ENCODE measurements around the gene CNDP2. TPM values are rescaled to one million over a fixed set of nuclear protein-coding genes. Genes with fewer than 3 reads are reported as not detected.
"Not testable (repeated sequence)": the region's sequence is repeated elsewhere in the genome, so short reads cannot be mapped to it uniquely, and the experiment has no call there.

The CNDP2 gene
- total and polyA plus RNA-seq, 2 of the 13 experiments (the other 11 are each of a cell fraction or from before 2014, with no cell fraction given): 64.7 to 80.8 TPM

DNA sequence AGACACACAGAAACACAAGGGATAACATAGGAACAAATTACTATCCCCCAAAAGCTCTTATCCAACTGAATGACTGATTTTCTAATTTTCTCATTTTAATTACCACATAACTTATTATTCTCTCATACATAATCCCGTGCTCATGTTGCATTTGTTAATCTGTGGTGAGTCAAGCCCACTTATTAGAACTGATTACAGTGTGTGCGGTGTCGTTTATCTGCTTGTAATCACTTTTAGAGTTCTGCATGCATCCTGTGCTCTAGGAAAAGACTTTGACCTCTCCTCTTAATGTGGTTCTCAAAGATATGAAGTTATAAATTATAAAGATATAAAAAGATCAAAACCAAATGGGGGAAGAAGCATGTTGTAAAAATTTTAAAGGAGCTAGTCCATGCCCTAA, 67.8 kb downstream of the CNDP2 start (continued):
- TF ChIP-seq, protein P1, sequence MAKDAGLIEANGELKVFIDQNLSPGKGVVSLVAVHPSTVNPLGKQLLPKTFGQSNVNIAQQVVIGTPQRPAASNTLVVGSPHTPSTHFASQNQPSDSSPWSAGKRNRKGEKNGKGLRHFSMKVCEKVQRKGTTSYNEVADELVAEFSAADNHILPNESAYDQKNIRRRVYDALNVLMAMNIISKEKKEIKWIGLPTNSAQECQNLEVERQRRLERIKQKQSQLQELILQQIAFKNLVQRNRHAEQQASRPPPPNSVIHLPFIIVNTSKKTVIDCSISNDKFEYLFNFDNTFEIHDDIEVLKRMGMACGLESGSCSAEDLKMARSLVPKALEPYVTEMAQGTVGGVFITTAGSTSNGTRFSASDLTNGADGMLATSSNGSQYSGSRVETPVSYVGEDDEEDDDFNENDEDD (CRISPR knock-in tag; IDR thresholded peaks at IDR 0.05; ENCODE audit: borderline replicate concordance): no peak

DNA sequence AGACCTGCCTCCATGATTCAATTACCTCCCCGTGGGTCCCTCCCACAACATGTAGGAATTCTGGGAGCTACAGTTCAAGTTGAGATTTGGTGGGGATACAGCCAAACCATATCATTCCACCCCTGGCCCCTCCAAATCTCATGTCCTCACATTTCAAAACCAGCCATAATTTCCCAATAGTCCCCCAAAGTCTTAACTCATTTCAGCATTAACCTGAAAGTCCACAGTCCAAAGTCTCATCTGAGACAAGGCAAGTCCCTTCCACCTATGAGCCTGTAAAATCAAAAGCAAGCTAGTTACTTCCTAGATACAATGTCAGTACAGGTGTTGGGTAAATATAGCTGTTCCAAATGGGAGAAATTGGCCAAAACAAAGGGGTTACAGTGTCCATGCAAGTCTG, 69.0 kb downstream of the CNDP2 start:
- H4K20me1 ChIP-seq (ENCODE audit: insufficient read depth, low read length); H3K4me2 ChIP-seq (ENCODE audit: low read depth, low read length); H3K27ac ChIP-seq (ENCODE audit: extremely low read length, insufficient read depth, low read length); ATAC-seq; DNase-seq (ENCODE audit: low spot score); H3K79me2 ChIP-seq (ENCODE audit: insufficient read depth, low read length); H3K36me3 ChIP-seq (replicated peaks in 1 of 2; ENCODE audit: control insufficient read depth in 1 of 2, insufficient read depth in 2 of 2, low read length in 2 of 2); H2AFZ ChIP-seq (ENCODE audit: low read length); BruUV-seq (replicated peaks); H3K27me3 ChIP-seq (ENCODE audit: control insufficient read depth in 1 of 2, insufficient read depth in 2 of 2, low read length in 2 of 2); intact Hi-C loops (cut with micrococcal nuclease; ENCODE audit: unreplicated experiment); CTCF ChIA-PET (ENCODE audit: low intra/inter-chr PET ratio, low total read pairs); H3K9ac ChIP-seq (ENCODE audit: insufficient read depth, low read depth, low read length); H3K4me3 ChIP-seq (replicated peaks in 1 of 3; ENCODE audit: insufficient read depth in 1 of 3, low read depth in 2 of 3, low read length in 3 of 3); FAIRE-seq; in situ Hi-C loops (cut with HindIII; ENCODE audit: extremely low pct_ligation_motif_present, low pct_unique_long_range_greater_than_20kb); H3K4me1 ChIP-seq (ENCODE audit: insufficient read depth, low read length): not testable (repeated sequence)
- POLR2A ChIA-PET: interaction anchor here (1.1 kb wide), 1 partner anchor 23 kb away, joined by 4 read pairs; no protein-coding TSS in a partner anchor
- H3K9me3 ChIP-seq (ENCODE audit: low read length): peaks cover 11% of the 10 kb centered on the region
- TF ChIP-seq, protein P2, sequence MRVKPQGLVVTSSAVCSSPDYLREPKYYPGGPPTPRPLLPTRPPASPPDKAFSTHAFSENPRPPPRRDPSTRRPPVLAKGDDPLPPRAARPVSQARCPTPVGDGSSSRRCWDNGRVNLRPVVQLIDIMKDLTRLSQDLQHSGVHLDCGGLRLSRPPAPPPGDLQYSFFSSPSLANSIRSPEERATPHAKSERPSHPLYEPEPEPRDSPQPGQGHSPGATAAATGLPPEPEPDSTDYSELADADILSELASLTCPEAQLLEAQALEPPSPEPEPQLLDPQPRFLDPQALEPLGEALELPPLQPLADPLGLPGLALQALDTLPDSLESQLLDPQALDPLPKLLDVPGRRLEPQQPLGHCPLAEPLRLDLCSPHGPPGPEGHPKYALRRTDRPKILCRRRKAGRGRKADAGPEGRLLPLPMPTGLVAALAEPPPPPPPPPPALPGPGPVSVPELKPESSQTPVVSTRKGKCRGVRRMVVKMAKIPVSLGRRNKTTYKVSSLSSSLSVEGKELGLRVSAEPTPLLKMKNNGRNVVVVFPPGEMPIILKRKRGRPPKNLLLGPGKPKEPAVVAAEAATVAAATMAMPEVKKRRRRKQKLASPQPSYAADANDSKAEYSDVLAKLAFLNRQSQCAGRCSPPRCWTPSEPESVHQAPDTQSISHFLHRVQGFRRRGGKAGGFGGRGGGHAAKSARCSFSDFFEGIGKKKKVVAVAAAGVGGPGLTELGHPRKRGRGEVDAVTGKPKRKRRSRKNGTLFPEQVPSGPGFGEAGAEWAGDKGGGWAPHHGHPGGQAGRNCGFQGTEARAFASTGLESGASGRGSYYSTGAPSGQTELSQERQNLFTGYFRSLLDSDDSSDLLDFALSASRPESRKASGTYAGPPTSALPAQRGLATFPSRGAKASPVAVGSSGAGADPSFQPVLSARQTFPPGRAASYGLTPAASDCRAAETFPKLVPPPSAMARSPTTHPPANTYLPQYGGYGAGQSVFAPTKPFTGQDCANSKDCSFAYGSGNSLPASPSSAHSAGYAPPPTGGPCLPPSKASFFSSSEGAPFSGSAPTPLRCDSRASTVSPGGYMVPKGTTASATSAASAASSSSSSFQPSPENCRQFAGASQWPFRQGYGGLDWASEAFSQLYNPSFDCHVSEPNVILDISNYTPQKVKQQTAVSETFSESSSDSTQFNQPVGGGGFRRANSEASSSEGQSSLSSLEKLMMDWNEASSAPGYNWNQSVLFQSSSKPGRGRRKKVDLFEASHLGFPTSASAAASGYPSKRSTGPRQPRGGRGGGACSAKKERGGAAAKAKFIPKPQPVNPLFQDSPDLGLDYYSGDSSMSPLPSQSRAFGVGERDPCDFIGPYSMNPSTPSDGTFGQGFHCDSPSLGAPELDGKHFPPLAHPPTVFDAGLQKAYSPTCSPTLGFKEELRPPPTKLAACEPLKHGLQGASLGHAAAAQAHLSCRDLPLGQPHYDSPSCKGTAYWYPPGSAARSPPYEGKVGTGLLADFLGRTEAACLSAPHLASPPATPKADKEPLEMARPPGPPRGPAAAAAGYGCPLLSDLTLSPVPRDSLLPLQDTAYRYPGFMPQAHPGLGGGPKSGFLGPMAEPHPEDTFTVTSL (CRISPR knock-in tag; IDR thresholded peaks at IDR 0.05; ENCODE audit: borderline replicate concordance): 0 out of 2 replicates have a peak, but pooled peaks have one; percentile 20
- TF ChIP-seq HNF4A (CRISPR knock-in tag; IDR thresholded peaks at IDR 0.05): peak; percentile 29; the same call in 1 of the 2 replicates
- 36% methylated on average over 1 of the region's 1 CpG for WGBS (ENCODE audit: low lambda C conversion rate)

Measured in HepG2 (cell line).